ENCODE measurements around the gene HOXA2.

- no peak for TF ChIP-seq CTCF (IDR thresholded peaks at IDR 0.05)
- TF ChIP-seq POLR2A (IDR thresholded peaks at IDR 0.05) = no peak
These were observed 13.8 kb upstream of the HOXA2 start for GRCh38 chr7:27116031-27116961.

Measured in Peyer's patch (tissue), 4 donors.